ENCODE data around the gene ZNF892. TPM values are rescaled to one million over a fixed set of nuclear protein-coding genes. Genes with fewer than 3 reads are reported as not detected.

ZNF892 gene
- polyA plus RNA-seq, 3 donors, result 0.15 to 0.73 (median 0.23) TPM

DNA sequence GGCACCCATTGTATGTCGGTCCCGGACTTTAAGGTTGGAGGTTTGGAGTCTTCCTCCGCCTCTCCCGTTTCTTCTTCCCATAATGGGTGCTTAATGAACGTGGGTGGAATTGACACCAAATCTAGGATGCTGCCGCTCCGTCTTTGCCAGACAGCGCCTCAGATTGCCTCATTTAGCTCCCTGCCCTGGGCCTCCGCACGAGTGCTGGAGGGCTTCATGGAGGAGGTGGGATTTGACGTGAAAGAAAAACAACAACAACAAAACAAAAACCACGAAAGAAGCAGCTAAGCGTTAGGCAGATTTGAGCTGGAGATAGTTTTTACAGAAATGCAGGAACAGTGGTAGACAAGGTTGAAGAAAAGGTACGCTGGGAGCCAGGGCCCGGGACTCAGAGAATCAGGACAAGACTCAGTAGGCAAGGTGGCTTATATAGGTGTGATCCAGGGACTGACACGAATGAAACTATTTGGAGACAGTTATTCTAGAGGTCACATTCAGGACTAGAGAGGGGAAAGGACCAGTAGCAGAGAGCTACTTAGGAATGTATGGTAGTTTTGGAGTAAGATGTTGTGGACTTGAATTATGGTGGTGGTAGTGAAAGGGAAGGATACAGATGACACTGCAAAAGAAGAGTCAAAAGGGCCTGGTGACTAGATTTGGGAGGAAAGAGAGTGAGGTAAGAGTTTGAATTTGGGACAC is 41.1 kb upstream of the ZNF892 start:
- Histone ChIP-seq H3K27ac (ENCODE audit: low read depth in 1 of 2, low read length in 2 of 2) (peak overlapping the region in 1 of 2 donors; percentile 99), H2AFZ (ENCODE audit: insufficient read depth, low read depth, low read length, poor library complexity, severe bottlenecking) (peak overlapping the region; percentile 98), H3K4me2 (replicated peaks; ENCODE audit: extremely low read depth, low read length, poor library complexity, severe bottlenecking) (peak overlapping the region; percentile 92), H3K27me3 (ENCODE audit: control insufficient read depth in 2 of 2, insufficient read depth in 2 of 2, low read length in 2 of 2) (no peaks in the 10 kb centered on the region), H3K36me3 (replicated peaks in 1 of 2; ENCODE audit: control insufficient read depth in 1 of 2, insufficient read depth in 2 of 2, low read length in 2 of 2) (no peaks in the 10 kb centered on the region), H4K20me1 (ENCODE audit: insufficient read depth, low read length) (no peaks in the 10 kb centered on the region), H3K4me1 (ENCODE audit: control insufficient read depth in 1 of 2, insufficient read depth in 2 of 2, low read length in 2 of 2) (peaks cover 14 to 16% of the 10 kb centered on the region in 2 donors), H3K9ac (ENCODE audit: insufficient read depth, low read length, poor library complexity, severe bottlenecking) (peak overlapping the region; percentile 93), H3K4me3 (replicated peaks in 1 of 3; ENCODE audit: low read depth in 2 of 3, low read length in 3 of 3) (peak overlapping the region; percentile 78 to 97 (median 96)), H3K79me2 (ENCODE audit: insufficient read depth, low read length) (peaks cover 8% of the 10 kb centered on the region), H3K9me3 (replicated peaks in 1 of 2; ENCODE audit: control insufficient read depth in 1 of 2, insufficient read depth in 1 of 2, low read length in 2 of 2) (peaks cover 0 to 3% of the 10 kb centered on the region in 2 donors)
- TF ChIP-seq, protein P1, sequence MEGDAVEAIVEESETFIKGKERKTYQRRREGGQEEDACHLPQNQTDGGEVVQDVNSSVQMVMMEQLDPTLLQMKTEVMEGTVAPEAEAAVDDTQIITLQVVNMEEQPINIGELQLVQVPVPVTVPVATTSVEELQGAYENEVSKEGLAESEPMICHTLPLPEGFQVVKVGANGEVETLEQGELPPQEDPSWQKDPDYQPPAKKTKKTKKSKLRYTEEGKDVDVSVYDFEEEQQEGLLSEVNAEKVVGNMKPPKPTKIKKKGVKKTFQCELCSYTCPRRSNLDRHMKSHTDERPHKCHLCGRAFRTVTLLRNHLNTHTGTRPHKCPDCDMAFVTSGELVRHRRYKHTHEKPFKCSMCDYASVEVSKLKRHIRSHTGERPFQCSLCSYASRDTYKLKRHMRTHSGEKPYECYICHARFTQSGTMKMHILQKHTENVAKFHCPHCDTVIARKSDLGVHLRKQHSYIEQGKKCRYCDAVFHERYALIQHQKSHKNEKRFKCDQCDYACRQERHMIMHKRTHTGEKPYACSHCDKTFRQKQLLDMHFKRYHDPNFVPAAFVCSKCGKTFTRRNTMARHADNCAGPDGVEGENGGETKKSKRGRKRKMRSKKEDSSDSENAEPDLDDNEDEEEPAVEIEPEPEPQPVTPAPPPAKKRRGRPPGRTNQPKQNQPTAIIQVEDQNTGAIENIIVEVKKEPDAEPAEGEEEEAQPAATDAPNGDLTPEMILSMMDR (IDR thresholded peaks at IDR 0.05), result no peak
- peak overlapping the region; percentile 99 to 100 for H3K4me3 Mint-ChIP-seq
- intact Hi-C loops (cut with micrococcal nuclease), result loop anchor here (5.0 kb wide), 3 partner anchors 41 to 236 kb away; partner anchors contain the start of genes ZNF892 (in 2 of the 2), FAHD2A (in 1 of the 2) and MRPS5 (in 1 of the 2)
- peaks cover 0 to 6% (median 0%) of the 10 kb centered on the region in 3 donors for H3K27me3 Mint-ChIP-seq (ENCODE audit: low read depth in 3 of 3)
- no peaks in the 10 kb centered on the region for H3K36me3 Mint-ChIP-seq
- peaks cover 15% of the 10 kb centered on the region for H3K4me1 Mint-ChIP-seq
- H3K27ac Mint-ChIP-seq, result peak overlapping the region; percentile 95 to 97 (median 97)
- WGBS (ENCODE audit: insufficient coverage), result 48% methylated on average over 3 of the region's 16 CpGs
- no peak for DNase-seq
- peaks cover 3 to 27% (median 10%) of the 10 kb centered on the region in 7 donors for H3K9me3 Mint-ChIP-seq

DNA sequence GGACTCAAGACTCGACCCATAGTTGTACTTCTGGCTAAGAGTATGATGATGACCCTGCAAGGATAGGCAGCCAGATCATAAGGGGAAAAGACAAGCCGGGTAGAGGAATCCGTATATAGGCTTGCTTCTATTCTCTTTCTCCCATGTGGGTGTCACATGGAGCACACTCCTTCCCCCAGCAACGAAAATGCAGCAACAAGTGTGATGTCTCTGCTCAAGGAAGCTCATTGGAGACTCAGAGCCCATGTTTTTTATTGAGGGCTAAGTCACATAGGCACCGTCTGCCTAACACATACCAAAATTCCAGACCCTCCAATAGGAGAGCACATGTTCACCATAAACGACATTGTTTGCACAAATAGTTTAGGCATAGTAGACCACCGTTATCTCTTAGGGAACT is 35.4 kb upstream of the ZNF892 start:
- Mint-ChIP-seq H3K4me3 (no peak overlapping the region), H3K27me3 (ENCODE audit: low read depth in 3 of 3) (no peaks in the 10 kb centered on the region), H3K36me3 (peaks cover 14 to 16% of the 10 kb centered on the region in 2 donors), H3K4me1 (no peaks in the 10 kb centered on the region), H3K9me3 (peaks cover 18 to 56% (median 31%) of the 10 kb centered on the region in 7 donors), H3K27ac (no peak overlapping the region)
- no peak overlapping the region for H3K27ac ChIP-seq (ENCODE audit: low read depth in 1 of 2, low read length in 2 of 2)
- 73% methylated on average over 4 of the region's 7 CpGs for WGBS (ENCODE audit: insufficient coverage)
- H3K79me2 ChIP-seq (ENCODE audit: insufficient read depth, low read length), result no peaks in the 10 kb centered on the region
- intact Hi-C loops (cut with micrococcal nuclease), result no loop called here
- H3K4me2 ChIP-seq (replicated peaks; ENCODE audit: extremely low read depth, low read length, poor library complexity, severe bottlenecking), result no peak overlapping the region
- no peak overlapping the region for H3K9ac ChIP-seq (ENCODE audit: insufficient read depth, low read length, poor library complexity, severe bottlenecking)
- H3K4me3 ChIP-seq (replicated peaks in 1 of 3; ENCODE audit: low read depth in 2 of 3, low read length in 3 of 3), result no peak overlapping the region
- no peak overlapping the region for H2AFZ ChIP-seq (ENCODE audit: insufficient read depth, low read depth, low read length, poor library complexity, severe bottlenecking)
- no peaks in the 10 kb centered on the region for H3K27me3 ChIP-seq (ENCODE audit: control insufficient read depth in 2 of 2, insufficient read depth in 2 of 2, low read length in 2 of 2)
- no peaks in the 10 kb centered on the region for H4K20me1 ChIP-seq (ENCODE audit: insufficient read depth, low read length)
- H3K4me1 ChIP-seq (ENCODE audit: control insufficient read depth in 1 of 2, insufficient read depth in 2 of 2, low read length in 2 of 2), result no peaks in the 10 kb centered on the region
- H3K9me3 ChIP-seq (replicated peaks in 1 of 2; ENCODE audit: control insufficient read depth in 1 of 2, insufficient read depth in 1 of 2, low read length in 2 of 2), result peaks cover 25 to 39% of the 10 kb centered on the region in 2 donors
- DNase-seq, result no peak
- H3K36me3 ChIP-seq (replicated peaks in 1 of 2; ENCODE audit: control insufficient read depth in 1 of 2, insufficient read depth in 2 of 2, low read length in 2 of 2), result peaks cover 0 to 13% of the 10 kb centered on the region in 2 donors
- TF ChIP-seq, protein P1 (IDR thresholded peaks at IDR 0.05), result no peak

Data from CD14-positive monocyte (primary cell).